IMR-90 (cell line): Measurements from ENCODE around the gene SEPTIN10. TPM values are rescaled to one million over a fixed set of nuclear protein-coding genes. Genes with fewer than 3 reads are reported as not detected.

ENCODE experiments used
- ATAC-seq: fragments of 200-7000 bp; cut with Tn5 transposase; 2 replicates; pipeline ENCODE4 v1.9.1; 2020; ENCODE audit warnings: low read depth, mild to moderate bottlenecking, moderate library complexity
- BruUV-seq: library from RNA; stranded (reverse); fragments of 400-500 nt; replicated peaks from 2 replicates; lab custom pipeline; 2021; lab: Mats Ljungman, UMichigan
- CTCF ChIA-PET: fragments of 300-600 bp; formaldehyde crosslinking; extraction: SDS; loops from one replicate; lab custom pipeline; 2021; ENCODE audit warnings: antibody characterized with exemption; lab: Yijun Ruan, JAX
- POLR2A ChIA-PET: fragments of 300-600 bp; sonication (Branson Sonifier 250); formaldehyde crosslinking; loops from one replicate; lab custom pipeline; 2022; ENCODE audit warnings: antibody characterized with exemption; ENCODE audit not compliant: unreplicated experiment; lab: Charles Lee
- DNase-seq: peaks from one replicate; pipeline ENCODE4 v3.0.0; 2013
- H2AFZ ChIP-seq: replicated peaks from 2 replicates; pipeline ENCODE3; 2013; ENCODE audit warnings: low read length, mild to moderate bottlenecking; ENCODE audit not compliant: poor library complexity
- H2AK5ac ChIP-seq: 2 replicates; pipeline ENCODE4 v1.6.1; 2013; ENCODE audit warnings: low read depth, low read length, inconsistent platforms
- H2AK9ac ChIP-seq: replicated peaks from 2 replicates; pipeline ENCODE3; 2013; ENCODE audit warnings: mild to moderate bottlenecking, low read depth, low read length, moderate library complexity; ENCODE audit not compliant: poor library complexity
- H2BK120ac ChIP-seq: 2 replicates; pipeline ENCODE4 v1.6.1; 2013; ENCODE audit warnings: low read depth, low read length, inconsistent platforms
- H2BK15ac ChIP-seq: 3 replicates; pipeline ENCODE4 v1.6.1; 2013; ENCODE audit warnings: low read depth, low read length, inconsistent platforms
- H2BK20ac ChIP-seq: 2 replicates; pipeline ENCODE4 v1.6.1; 2013; ENCODE audit warnings: low read depth, mild to moderate bottlenecking, inconsistent platforms, low read length, moderate library complexity
- H2BK5ac ChIP-seq: 2 replicates; pipeline ENCODE4 v1.6.1; 2013; ENCODE audit warnings: mild to moderate bottlenecking, low read depth, low read length, inconsistent platforms; ENCODE audit not compliant: poor library complexity, severe bottlenecking
- H3K14ac ChIP-seq: replicated peaks from 2 replicates; pipeline ENCODE4 v1.6.1; 2013; ENCODE audit warnings: low read depth, low read length, inconsistent platforms
- H3K18ac ChIP-seq: 2 replicates; pipeline ENCODE4 v1.6.1; 2013; ENCODE audit warnings: low read depth, low read length, control low read depth
- H3K23ac ChIP-seq: 2 replicates; pipeline ENCODE4 v1.6.1; 2013; ENCODE audit warnings: low read depth, low read length, inconsistent platforms
- H3K27ac ChIP-seq: 2 replicates; pipeline ENCODE4 v1.5.1; 2013; ENCODE audit warnings: mild to moderate bottlenecking, control low read depth, low read length; ENCODE audit not compliant: insufficient read depth
- H3K27me3 ChIP-seq: 2 replicates; pipeline ENCODE4 v1.6.1; 2013; ENCODE audit warnings: low read length; ENCODE audit not compliant: control insufficient read depth, insufficient read depth
- H3K36me3 ChIP-seq: 2 replicates; pipeline ENCODE4 v1.6.1; 2013; ENCODE audit warnings: low read length, mixed read lengths; ENCODE audit not compliant: control insufficient read depth, insufficient read depth
- H3K4ac ChIP-seq: 2 replicates; pipeline ENCODE4 v1.6.1; 2013; ENCODE audit warnings: low read depth, low read length, inconsistent platforms
- H3K4me1 ChIP-seq: 2 replicates; pipeline ENCODE4 v1.6.1; 2013; ENCODE audit warnings: low read length, mixed read lengths; ENCODE audit not compliant: control insufficient read depth, insufficient read depth
- H3K4me2 ChIP-seq: 2 replicates; pipeline ENCODE4 v1.6.1; 2013; ENCODE audit warnings: low read depth, mild to moderate bottlenecking, control low read depth, low read length, moderate library complexity
- H3K4me3 ChIP-seq: 2 replicates; pipeline ENCODE4 v1.5.1; 2013; ENCODE audit warnings: low read depth, mild to moderate bottlenecking, control low read depth, low read length, moderate library complexity; ENCODE audit not compliant: insufficient read depth
- H3K56ac ChIP-seq: 2 replicates; pipeline ENCODE4 v1.6.1; 2013; ENCODE audit warnings: low read length, inconsistent platforms; ENCODE audit not compliant: insufficient read depth; ENCODE audit errors: extremely low read depth
- H3K79me1 ChIP-seq, 2 experiments: 2 replicates each; pipeline ENCODE4 v1.6.1; 2013; ENCODE audit warnings: low read length in 2 of 2, inconsistent platforms in 1 of 2, low read depth in 1 of 2
- H3K9ac ChIP-seq: 2 replicates; pipeline ENCODE4 v1.6.1; 2013; ENCODE audit warnings: low read depth, low read length, control low read depth
- H3K9me1 ChIP-seq: 2 replicates; pipeline ENCODE4 v1.6.1; 2013; ENCODE audit warnings: low read length, inconsistent platforms; ENCODE audit not compliant: insufficient read depth
- H3K9me3 ChIP-seq: 2 replicates; pipeline ENCODE4 v1.6.1; 2013; ENCODE audit warnings: low read length; ENCODE audit not compliant: control insufficient read depth, insufficient read depth
- H4K20me1 ChIP-seq: 2 replicates; pipeline ENCODE4 v1.6.1; 2013; ENCODE audit warnings: low read length, inconsistent platforms; ENCODE audit not compliant: insufficient read depth
- H4K5ac ChIP-seq: 2 replicates; pipeline ENCODE4 v1.6.1; 2013; ENCODE audit warnings: mild to moderate bottlenecking, low read depth, low read length, control low read depth
- H4K8ac ChIP-seq, 2 experiments: 2 replicates each; pipeline ENCODE4 v1.6.1; 2013; ENCODE audit warnings: low read depth in 2 of 2, low read length in 2 of 2, control low read depth in 1 of 2, inconsistent platforms in 1 of 2
- H4K91ac ChIP-seq: 2 replicates; pipeline ENCODE4 v1.6.1; 2013; ENCODE audit warnings: low read depth, low read length, inconsistent platforms; ENCODE audit not compliant: insufficient read depth
- CHD1 ChIP-seq: IDR thresholded peaks from 2 replicates; pipeline ENCODE4 v1.6.1; 2012; ENCODE audit warnings: low read depth, low read length, improper control_type of control experiment
- MAFK ChIP-seq: IDR thresholded peaks from 2 replicates; pipeline ENCODE4 v1.6.1; 2012; ENCODE audit warnings: low read depth, low read length, improper control_type of control experiment
- MAZ ChIP-seq: IDR thresholded peaks from 2 replicates; pipeline ENCODE4 v1.6.1; 2012; ENCODE audit warnings: low read depth, mild to moderate bottlenecking, low read length, improper control_type of control experiment, moderate library complexity, borderline replicate concordance
- RAD21 ChIP-seq: IDR thresholded peaks from 2 replicates; pipeline ENCODE4 v1.6.1; 2012; ENCODE audit warnings: low read length, improper control_type of control experiment
- SMC3 ChIP-seq: fragments of 150-350 bp; IDR thresholded peaks from 2 replicates; pipeline ENCODE4 v1.6.1; 2016; ENCODE audit warnings: low read depth, mild to moderate bottlenecking, antibody characterized with exemption, low read length, moderate library complexity
- WGBS, 2 experiments: methylation state at CpG; one replicate each; pipeline versions ENCODE4 v1.1.5 to v1.1.7; 2013; ENCODE audit warnings: missing lambda C conversion rate in 2 of 2; ENCODE audit not compliant: insufficient read length in 1 of 2; ENCODE audit errors: extremely low coverage in 2 of 2; 5-methylcytosine and 5-hydroxymethylcytosine counted together
- dilution Hi-C: fragments of 300-500 bp; cut with HindIII; formaldehyde crosslinking; loops from one replicate; pipeline ENCODE4 v1.14.3; 2018; ENCODE audit warnings: low sequenced_read_pairs; ENCODE audit not compliant: unreplicated experiment
- in situ Hi-C: fragments of 300-500 bp; cut with MboI; formaldehyde crosslinking; loops from 3 replicates; pipeline ENCODE4 v1.14.3; 2019; ENCODE audit warnings: low sequenced_read_pairs, inconsistent platforms, mixed read lengths
- intact Hi-C: fragments of 100-400 bp; cut with micrococcal nuclease; formaldehyde crosslinking; loops from 2 replicates; pipeline ENCODE4 v1.10.0; 2022
- polyA plus RNA-seq, 3 experiments: library from polyadenylated mRNA; depleted of rRNA; stranded (reverse); fragments of >200 nt; gene quantifications; 2 replicates each; pipeline ENCODE4 v1.2.3, GENCODE V29; 2012; ENCODE audit warnings: low replicate concordance in 1 of 3
- total RNA-seq: library from RNA; depleted of rRNA; stranded (reverse); fragments of >200 nt; gene quantifications from 2 replicates; pipeline ENCODE4 v1.2.3, GENCODE V29; 2012

SEPTIN10 gene
- total and polyA plus RNA-seq, 2 of the 4 experiments (the other 2 are of a cell fraction) = 55.4 to 82.6 TPM

DNA sequence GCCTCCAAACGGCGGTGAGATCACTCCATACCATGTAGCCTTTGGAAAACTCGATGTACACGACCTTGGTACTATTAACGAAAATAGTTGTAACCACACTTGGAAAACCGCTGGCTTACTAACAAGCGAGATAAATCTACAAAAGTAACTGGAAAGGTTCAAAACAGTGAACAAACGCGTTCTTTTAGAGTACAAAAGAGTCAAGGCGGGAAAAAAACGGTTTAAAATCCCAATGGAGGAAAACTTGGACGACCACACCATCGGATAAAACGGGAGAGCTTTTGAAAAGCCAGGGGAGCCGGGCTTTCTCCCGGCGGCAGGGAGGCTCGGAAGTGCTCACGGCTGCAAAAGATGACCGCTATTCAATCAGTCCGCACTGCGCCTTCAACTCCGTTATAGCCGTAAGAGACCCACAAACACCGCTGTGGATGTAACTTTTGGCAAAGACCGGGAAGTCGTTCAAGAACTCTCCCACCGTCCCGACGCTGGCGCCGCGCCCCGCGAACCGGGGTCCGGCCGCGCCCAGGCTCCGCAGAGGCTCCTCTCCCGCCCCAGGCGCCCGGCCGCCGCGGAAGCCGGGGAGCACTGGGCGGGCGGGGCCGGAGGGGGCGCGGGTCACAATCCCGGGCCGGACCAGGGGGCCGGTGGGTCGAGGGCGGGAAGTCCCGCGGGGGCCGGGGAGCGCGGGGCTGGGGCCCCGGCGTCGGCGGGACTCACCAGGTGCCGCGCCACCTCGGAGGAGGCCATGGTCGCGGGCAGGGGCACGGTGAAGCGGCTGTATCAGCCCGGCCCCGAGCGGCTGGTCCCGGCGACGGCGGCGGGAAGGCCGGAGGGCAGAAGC lies 465 bp downstream of the SEPTIN10 start:
- peak overlapping the region; percentile 87 for H3K27ac ChIP-seq
- TF ChIP-seq CHD1 = 0 out of 2 replicates have a peak, but pooled peaks have one; percentile 67
- TF ChIP-seq RAD21 = 0 out of 2 replicates have a peak, but pooled peaks have one; percentile 7
- TF ChIP-seq MAFK = no peak
- no peak for TF ChIP-seq MAZ
- TF ChIP-seq SMC3 = no peak
- peaks cover 18% of the 10 kb centered on the region for H3K4me1 ChIP-seq
- peak overlapping the region; percentile 91 for H2BK5ac ChIP-seq
- ATAC-seq = peak; percentile 15
- H4K8ac ChIP-seq = peak overlapping the region; percentile 21 to 76; a peak in 3 of 4 replicates
- peak overlapping the region; percentile 99 for H3K4me2 ChIP-seq
- BruUV-seq = no TSS peak
- intact Hi-C loops = loop anchor here (5.0 kb wide), 1 partner anchor 51 kb away; no protein-coding TSS in a partner anchor
- peak overlapping the region; percentile 80; the same call in 1 of the 3 replicates for H2BK15ac ChIP-seq
- no peaks in the 10 kb centered on the region for H3K9me3 ChIP-seq
- peak overlapping the region; percentile 85 for H3K9ac ChIP-seq
- DNase-seq = peak; percentile 61
- H3K4me3 ChIP-seq = peak overlapping the region; percentile 96
- peak overlapping the region; percentile 76 for H2BK120ac ChIP-seq
- peak overlapping the region; percentile 93 for H3K56ac ChIP-seq
- H3K4ac ChIP-seq = peak overlapping the region; percentile 92
- peak overlapping the region; percentile 99 for H3K14ac ChIP-seq
- in situ Hi-C loops = loop anchor here (5.0 kb wide), 1 partner anchor 41 kb away; no protein-coding TSS in a partner anchor
- 0% methylated on average over 41 of the region's 82 CpGs; no CpG with 5 or more reads in 1 of the 2 experiments for WGBS, 2 experiments
- H2AK5ac ChIP-seq = peak overlapping the region; percentile 66; the same call in 1 of the 2 replicates
- CTCF ChIA-PET = interaction anchor here (1.9 kb wide), 1 partner anchor 67 kb away, joined by 8 read pairs; no protein-coding TSS in a partner anchor
- H4K20me1 ChIP-seq = peaks cover 11% of the 10 kb centered on the region; the same call in 1 of the 2 replicates
- peak overlapping the region; percentile 31 for H4K5ac ChIP-seq
- H3K36me3 ChIP-seq = no peaks in the 10 kb centered on the region
- dilution Hi-C loops = no loop called here
- POLR2A ChIA-PET = no interaction called here
- H3K9me1 ChIP-seq = peaks cover 7% of the 10 kb centered on the region; the same call in 1 of the 2 replicates
- 0 out of 2 replicates have a peak overlapping the region, but pooled peaks have one; percentile 14 for H2BK20ac ChIP-seq
- H2AK9ac ChIP-seq = peak overlapping the region; percentile 89
- peak overlapping the region; percentile 83 for H4K91ac ChIP-seq
- H3K18ac ChIP-seq = peak overlapping the region; percentile 79
- H2AFZ ChIP-seq = peak overlapping the region; percentile 91
- peak overlapping the region; percentile 95 for H3K23ac ChIP-seq
- H3K27me3 ChIP-seq = no peaks in the 10 kb centered on the region
- peaks cover 2 to 44% of the 10 kb centered on the region in 2 experiments for H3K79me1 ChIP-seq
